Neural cell (in vitro differentiated cells): ENCODE data around the gene TAC3.

Source experiments
- CTCF ChIP-seq: fragments of 450-650 bp; IDR thresholded peaks from 2 replicates; pipeline ENCODE4 v1.5.1; 2014; ENCODE audit warnings: antibody characterized with exemption, mild to moderate bottlenecking, moderate library complexity; ENCODE audit not compliant: poor library complexity, severe bottlenecking
- EZH2 ChIP-seq: fragments of 200-600, 300-800 bp; shearing (Covaris generic), sonication (generic); IDR thresholded peaks from 2 replicates; pipeline ENCODE4 v1.6.1; 2014; ENCODE audit warnings: antibody characterized with exemption, low read length, borderline replicate concordance, mild to moderate bottlenecking; ENCODE audit not compliant: insufficient read depth, poor library complexity, severe bottlenecking
- POLR2AphosphoS5 ChIP-seq: IDR thresholded peaks from 2 replicates; pipeline ENCODE4 v1.6.1; 2012
- RAD21 ChIP-seq: fragments of 450-650 bp; conservative IDR thresholded peaks from 2 replicates; pipeline ENCODE4 v1.6.1; 2014; ENCODE audit warnings: antibody characterized with exemption, mild to moderate bottlenecking, moderate library complexity
- REST ChIP-seq: IDR thresholded peaks from 2 replicates; pipeline ENCODE4 v1.6.1; 2012; ENCODE audit warnings: borderline replicate concordance

GRCh38 chr12:57016348-57016747 is at the start of gene TAC3:
- no peak for TF ChIP-seq CTCF
- TF ChIP-seq REST: no peak
- no peak for TF ChIP-seq EZH2
- TF ChIP-seq RAD21: no peak
- TF ChIP-seq POLR2AphosphoS5: no peak
